ENCODE data around the gene RAB37.

Gene RAB37

DNA sequence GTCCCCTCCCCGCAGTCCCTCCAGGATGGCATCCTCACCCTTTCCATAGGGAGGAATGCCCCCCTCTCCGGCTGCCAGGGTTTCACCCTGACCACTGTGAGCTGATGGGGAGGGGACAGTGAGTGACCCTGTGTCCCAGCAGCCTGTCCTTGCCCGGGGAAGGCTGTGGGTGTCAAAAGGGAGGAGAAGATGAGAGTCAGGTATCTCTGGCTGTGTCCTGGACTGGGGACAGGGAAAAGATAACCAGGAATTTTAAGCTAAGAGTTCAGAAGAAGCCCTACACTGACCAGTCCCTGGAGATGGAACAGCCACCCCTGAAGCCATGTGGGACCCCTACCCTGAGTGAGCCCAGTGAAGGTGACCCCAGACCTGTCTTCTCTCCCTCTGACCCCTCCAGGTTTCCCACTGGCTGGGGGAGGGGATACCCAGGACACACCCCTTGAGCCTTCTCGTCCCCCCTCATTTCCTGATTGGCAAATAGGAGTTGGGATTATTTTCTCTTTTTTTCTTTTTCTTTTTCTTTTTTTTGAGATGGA lies 27.8 kb downstream of the RAB37 start:
- no peak for DNase-seq

DNA sequence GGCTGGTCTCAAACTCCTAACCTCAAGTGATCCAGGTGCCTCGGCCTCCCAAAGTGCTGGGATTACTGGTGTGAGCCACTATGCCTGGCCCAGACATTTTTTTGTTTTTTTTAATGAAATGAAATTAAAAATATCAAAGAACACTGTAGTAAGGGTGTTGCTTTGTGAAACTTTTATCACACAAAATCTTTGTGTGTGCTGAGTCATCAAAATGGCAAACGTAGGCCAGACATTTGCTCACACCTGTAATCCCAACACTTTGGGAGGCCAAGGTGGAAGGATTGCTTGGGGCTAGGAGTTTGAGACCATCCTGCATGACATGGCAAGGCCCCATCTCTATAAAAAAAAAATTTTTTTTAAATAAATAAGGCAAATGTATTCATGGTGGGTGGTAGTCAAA lies 29.4 kb downstream of the RAB37 start:
- DNase-seq, result no peak

GRCh38 chr17:74767111-74767516 lies 30.1 kb downstream of the RAB37 start:
- DNase-seq, result no peak

DNA sequence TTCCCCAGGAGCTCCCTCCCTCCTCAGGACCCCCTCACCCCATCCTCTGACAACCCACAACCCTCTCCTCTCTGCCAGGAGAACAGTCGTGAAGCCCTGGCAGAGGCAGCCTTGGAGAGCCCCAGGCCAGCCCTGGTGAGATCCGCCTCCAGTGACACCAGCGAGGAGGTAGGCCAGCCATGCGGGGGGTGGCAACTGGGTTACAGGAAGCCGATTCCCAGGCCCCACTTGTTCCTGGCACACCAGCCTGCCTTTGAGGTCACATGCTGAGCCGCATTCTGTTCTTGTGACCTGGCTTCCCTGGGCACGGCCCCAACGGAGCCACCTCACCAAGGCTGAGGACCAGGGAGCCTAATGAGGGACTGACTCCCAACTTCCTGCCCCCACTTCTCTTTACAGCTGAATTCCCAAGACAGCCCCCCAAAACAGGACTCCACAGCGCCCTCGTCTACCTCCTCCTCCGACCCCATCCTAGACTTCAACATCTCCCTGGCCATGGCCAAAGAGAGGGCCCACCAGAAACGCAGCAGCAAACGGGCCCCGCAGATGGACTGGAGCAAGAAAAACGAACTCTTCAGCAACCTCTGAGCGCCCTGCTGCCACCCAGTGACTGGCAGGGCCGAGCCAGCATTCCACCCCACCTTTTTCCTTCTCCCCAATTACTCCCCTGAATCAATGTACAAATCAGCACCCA lies 31.2 kb downstream of the RAB37 start:
- peak; percentile 35 for DNase-seq

DNA sequence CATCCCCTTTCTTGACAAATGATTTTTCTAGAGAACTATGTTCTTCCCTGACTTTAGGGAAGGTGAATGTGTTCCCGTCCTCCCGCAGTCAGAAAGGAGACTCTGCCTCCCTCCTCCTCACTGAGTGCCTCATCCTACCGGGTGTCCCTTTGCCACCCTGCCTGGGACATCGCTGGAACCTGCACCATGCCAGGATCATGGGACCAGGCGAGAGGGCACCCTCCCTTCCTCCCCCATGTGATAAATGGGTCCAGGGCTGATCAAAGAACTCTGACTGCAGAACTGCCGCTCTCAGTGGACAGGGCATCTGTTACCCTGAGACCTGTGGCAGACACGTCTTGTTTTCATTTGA lies 31.7 kb downstream of the RAB37 start:
- no peak for DNase-seq

GRCh38 chr17:74769266-74769855 lies 32.3 kb downstream of the RAB37 start:
- DNase-seq, result no peak

DNA sequence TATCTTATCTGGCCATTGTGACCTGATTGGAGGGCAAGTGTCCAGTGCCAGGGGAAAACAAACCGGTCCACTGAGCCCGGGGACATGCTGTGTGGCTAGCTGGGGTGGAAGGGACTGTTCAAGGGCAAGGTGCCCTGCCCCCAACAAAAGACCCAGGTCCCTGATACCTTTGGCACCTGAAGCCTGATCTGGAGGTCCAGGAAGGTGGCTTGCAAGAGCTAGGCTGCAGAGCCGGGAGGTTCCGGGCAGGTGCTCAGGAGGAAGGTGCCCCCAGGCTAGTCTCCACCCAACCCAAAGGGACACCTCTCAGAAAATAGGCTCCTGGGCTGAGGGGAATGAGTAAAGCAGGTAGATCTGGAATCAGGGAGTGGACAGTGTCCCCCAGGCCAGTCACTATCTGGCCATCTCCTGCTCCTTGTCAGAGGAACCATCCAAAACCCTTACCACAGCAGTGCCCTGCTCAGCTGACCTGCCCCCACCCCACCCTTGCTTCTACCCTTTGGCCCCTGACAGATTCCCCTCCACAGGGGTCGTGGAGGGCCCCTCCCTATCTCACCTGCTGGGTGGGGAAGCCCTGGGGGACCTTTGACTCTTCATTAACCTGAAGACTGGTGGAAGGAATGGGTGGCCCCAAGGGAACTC lies 32.9 kb downstream of the RAB37 start:
- DNase-seq, result no peak

- no peak for DNase-seq
These were observed 33.7 kb downstream of the RAB37 start for GRCh38 chr17:74770498-74771318.

DNA sequence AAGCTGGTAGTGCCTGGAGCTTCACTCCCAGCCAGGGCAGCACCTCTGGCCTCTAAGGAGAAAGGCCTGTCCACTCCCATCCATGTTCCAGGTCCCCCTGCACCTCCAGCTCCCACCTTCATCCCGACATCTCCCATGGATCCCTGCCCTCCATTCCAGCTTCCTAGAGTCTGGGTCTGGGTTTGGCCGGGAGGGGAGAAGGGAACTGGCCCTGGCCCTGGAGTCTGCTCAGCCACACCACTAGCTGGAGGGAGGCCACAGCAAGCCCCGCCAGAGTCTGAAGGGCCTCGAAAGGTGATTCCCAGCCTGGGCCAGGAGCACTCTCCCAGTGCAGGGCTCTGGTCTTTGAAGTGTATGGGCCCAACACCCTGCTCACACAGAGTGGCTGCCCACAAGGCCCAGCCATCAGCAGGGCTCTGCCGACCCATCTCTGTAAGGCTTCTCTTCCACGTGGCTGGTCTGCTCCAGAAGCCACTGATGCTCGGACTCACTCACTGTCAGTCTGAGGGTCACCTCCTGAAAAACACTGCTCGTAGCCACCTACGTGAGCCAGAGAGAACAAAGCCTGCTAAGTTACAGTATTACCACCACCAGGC lies 34.4 kb downstream of the RAB37 start:
- no peak for DNase-seq

DNA sequence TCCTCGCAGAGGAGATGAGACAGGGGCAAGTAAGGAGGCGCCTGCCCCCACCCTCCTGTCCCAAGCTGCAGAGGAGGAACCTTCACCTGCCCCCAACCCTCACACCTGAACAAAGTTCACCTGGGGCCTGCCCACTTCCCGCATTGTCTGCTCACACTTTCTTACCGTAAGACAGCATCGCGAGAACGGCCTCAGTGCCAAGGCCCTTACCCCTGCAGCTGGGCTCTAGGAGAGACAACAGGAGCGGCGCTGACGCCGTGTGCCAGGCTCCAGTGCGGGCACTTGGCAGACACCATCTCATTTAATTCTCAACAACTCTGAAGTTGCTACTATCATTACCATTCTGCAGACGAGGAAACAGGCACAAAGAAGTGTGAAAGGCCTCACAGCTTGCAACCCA lies 35.0 kb downstream of the RAB37 start:
- DNase-seq, result no peak

DNA sequence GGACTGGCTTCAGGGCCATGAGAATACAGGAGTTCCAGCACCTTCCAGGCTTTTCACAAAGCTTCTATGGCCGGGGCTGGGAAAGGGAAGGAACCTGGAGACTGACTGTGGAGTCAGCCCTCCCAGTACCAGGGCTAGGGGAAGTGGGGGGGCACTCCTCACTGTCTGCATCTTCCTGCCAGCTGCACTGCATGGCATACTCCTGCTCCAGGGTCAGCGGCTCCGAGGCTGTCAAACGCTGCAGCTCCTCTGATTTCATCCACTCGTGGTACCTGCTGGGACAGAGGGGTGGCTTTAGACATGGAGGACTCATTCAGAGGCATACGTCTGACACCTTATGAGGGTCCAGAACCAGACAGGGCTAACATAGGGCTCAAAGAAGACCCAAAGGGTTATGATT lies 36.4 kb downstream of the RAB37 start:
- no peak for DNase-seq

- peak; percentile 88 for DNase-seq
These were observed 36.8 kb downstream of the RAB37 start for GRCh38 chr17:74773871-74774286.

DNA sequence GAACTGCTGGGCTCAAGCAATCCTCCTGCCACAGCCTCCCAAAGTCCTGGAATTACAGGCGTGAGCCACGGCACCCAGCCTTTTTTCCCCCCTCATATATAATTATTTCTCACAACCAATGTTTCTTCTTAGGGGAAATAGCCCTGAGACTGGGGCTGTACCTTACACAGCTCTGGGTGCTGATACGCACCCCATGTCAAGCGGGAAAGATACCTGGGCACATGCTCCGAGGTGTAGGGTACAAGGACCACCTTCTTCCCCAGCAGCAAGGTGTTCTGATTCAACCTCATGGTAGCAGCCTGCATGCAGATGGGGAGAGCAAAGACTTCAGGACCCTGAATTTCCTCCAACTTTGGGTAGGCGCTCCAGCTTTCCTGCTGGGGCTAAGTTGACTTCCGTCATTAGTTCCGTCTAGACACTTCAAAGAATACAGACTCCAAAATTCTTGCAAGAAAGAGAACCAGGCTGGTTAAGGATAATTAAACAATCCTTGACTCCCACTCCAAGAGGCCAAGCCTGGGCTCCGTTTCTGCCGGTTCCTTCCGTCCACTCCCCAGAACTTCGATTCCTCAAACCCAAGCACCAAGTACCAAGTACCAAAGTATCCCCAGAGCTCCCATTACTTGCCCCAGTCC lies 38.5 kb downstream of the RAB37 start:
- no peak for DNase-seq

- peak; percentile 89 for DNase-seq
These were observed 39.2 kb downstream of the RAB37 start, which contains the start of gene NAT9 for GRCh38 chr17:74776044-74776962. NAT9 (minus strand) TSS chr17:74776345; CDS start chr17:74775698, 647 bp downstream.

DNA sequence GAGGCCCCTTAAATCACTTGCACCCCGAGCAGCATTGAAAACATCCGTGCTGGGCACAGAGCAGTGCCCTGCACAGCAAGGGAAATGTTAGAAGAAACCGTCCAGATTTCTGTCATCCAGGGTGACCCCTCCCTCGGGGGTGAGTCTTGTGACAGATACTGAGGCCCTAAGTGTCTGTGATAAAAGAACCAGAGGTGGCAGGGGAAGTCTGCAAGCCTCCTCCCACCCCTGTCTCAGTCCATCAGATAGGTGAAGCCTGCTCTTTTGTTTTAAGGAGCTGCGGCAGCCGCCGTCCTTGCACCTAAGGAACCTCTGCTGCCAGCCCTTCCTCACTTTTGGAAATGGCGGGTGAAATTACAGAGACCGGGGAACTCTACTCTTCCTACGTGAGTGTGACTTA lies 39.9 kb downstream of the RAB37 start:
- DNase-seq, result no peak

- DNase-seq, result peak; percentile 60
These were observed 41.0 kb downstream of the RAB37 start for GRCh38 chr17:74777901-74778515.

- DNase-seq, result peak; percentile 34
These were observed 41.9 kb downstream of the RAB37 start for GRCh38 chr17:74778960-74779359.

DNA sequence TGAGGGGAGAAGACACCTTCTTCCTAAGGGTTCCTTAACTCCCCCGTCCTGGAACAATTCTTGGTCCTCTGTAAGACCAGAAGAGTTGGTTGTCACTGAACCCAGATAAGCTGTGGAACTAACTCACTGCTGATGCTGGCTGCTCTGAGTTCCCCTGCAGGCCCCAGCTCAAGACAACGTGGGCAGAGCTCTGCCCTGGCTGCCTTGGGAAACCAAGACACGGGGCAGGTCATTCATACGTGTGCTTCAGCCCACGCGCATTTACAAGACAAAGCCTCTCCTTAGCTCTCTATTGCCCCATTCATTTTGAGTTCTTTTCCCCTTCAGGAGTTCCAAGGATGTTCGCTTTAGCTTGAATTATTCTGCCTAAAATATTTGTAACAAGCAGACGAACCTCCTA lies 42.4 kb downstream of the RAB37 start:
- no peak for DNase-seq

DNA sequence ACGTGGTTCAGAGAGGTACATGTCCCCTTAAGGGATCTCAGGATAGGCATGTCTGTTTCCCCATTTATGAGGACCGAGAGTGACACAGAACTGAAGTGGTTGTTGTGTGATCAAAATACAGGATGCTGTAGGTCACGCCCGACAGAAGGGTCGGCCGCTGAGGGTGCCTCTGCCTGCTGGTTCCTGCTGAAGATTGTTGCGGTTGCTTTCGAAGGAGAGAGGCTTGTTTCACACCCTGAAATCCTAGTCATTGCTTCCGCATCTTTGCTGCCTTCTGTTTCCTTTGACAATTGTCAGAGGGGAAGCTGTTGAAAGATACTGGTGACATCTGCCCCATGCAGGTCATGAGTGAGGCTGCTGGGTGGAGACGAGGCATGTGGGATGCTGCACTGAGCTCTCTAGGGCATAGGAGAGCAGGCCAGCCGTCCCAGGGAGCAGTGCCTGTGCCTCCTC lies 42.9 kb downstream of the RAB37 start:
- no peak for DNase-seq

- DNase-seq, result peak; percentile 34
These were observed 43.6 kb downstream of the RAB37 start for GRCh38 chr17:74780443-74781238.
